Measurements from ENCODE around the gene YBX2.

YBX2 gene

DNA sequence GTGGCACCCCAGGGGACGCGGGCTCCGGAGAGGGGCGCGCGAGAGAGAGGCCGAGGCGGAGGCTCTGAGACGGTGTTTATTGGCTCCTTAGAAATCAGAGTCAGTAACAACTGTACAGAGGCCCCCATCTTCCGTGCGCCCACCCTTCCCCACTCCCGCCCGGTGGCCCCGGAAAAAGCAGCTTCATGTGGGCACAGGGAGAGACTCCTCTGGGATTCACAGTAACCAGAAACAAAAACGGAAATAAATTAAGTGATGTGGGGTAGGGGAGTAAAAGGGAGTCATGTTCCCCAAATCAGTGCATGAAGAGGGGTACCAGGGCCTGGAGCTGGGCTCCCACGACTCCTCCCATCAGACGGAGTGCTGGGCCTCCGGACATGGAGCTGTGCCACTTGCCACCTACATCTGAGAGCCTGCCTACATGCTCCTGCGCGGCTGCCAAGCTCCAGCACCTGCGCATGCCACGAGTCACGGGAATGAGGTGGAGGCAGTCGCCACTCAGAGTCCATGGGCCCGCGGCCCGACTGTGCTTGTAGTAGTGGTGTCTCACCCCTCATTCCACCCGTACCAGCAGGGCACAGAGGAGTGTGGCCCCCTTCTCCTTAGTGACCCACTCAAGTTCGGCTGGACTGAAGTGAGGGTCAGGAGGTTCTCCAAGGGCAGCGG is 21.3 kb upstream of the YBX2 start:
- in situ Hi-C loops (cut with HindIII; ENCODE audit: low sequenced_read_pairs) = no loop called here
- no peak for DNase-seq (ENCODE audit: low read depth)
- TF ChIP-seq, protein P1, sequence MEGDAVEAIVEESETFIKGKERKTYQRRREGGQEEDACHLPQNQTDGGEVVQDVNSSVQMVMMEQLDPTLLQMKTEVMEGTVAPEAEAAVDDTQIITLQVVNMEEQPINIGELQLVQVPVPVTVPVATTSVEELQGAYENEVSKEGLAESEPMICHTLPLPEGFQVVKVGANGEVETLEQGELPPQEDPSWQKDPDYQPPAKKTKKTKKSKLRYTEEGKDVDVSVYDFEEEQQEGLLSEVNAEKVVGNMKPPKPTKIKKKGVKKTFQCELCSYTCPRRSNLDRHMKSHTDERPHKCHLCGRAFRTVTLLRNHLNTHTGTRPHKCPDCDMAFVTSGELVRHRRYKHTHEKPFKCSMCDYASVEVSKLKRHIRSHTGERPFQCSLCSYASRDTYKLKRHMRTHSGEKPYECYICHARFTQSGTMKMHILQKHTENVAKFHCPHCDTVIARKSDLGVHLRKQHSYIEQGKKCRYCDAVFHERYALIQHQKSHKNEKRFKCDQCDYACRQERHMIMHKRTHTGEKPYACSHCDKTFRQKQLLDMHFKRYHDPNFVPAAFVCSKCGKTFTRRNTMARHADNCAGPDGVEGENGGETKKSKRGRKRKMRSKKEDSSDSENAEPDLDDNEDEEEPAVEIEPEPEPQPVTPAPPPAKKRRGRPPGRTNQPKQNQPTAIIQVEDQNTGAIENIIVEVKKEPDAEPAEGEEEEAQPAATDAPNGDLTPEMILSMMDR (IDR thresholded peaks at IDR 0.05; ENCODE audit: low read depth, low read length, missing control alignments) = no peak
- H3K4me3 ChIP-seq (ENCODE audit: low read depth, low read length) = peak overlapping the region; percentile 87

DNA sequence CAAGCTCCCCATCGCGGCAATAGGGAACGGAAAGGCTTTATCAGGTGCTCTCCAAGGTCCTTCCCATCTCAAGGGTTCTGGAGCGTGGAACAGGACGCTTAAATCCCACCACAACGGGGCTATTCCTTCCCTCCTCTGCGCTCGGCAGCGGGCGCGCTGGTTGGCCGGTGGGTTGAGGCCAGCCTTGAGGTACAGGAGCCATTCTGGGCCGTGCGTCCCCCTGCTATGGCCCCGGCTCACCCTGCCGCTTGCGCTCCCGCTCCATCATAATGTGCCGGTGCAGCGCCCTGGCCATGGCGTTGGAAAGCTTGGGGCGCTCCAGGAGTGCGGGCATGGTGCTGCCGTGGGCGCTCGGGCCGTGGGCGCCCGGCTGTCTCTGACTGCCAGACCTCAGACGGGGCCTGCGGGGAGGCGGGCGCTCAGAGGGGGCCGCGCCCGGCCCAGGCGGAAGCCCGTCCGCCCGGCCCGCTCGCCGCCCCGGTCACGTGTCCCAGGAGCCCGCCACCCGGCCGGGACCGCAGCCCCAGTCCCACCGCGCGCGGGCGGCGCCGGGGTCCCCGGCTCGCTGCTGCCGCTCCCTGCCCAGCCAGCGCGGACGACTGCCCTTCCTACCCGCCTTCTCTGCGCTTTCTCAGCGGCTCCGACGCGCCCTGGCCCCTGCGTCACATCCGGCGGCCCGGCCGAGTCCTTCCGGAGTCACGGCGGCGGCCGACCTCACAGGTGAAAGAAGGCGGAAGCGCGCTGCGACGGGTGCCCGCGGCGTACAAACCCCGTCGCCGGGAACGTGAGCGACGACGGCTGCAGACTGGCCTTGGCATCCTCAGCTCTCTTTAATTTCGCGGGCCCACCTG is 20.5 kb upstream of the YBX2 start, which contains the start of gene GPS2:
TSS of gene GPS2 (minus strand) at position 642 of the 851 bp plus-strand sequence. CDS start at position 334, 308 bp downstream.
- DNase-seq (ENCODE audit: low read depth) = no peak
- peak within 1 kb of the TSS; percentile 87 for H3K4me3 ChIP-seq (ENCODE audit: low read depth, low read length)
- TF ChIP-seq, protein P1 (IDR thresholded peaks at IDR 0.05; ENCODE audit: low read depth, low read length, missing control alignments) = no peak
- in situ Hi-C loops (cut with HindIII; ENCODE audit: low sequenced_read_pairs) = no loop called here

DNA sequence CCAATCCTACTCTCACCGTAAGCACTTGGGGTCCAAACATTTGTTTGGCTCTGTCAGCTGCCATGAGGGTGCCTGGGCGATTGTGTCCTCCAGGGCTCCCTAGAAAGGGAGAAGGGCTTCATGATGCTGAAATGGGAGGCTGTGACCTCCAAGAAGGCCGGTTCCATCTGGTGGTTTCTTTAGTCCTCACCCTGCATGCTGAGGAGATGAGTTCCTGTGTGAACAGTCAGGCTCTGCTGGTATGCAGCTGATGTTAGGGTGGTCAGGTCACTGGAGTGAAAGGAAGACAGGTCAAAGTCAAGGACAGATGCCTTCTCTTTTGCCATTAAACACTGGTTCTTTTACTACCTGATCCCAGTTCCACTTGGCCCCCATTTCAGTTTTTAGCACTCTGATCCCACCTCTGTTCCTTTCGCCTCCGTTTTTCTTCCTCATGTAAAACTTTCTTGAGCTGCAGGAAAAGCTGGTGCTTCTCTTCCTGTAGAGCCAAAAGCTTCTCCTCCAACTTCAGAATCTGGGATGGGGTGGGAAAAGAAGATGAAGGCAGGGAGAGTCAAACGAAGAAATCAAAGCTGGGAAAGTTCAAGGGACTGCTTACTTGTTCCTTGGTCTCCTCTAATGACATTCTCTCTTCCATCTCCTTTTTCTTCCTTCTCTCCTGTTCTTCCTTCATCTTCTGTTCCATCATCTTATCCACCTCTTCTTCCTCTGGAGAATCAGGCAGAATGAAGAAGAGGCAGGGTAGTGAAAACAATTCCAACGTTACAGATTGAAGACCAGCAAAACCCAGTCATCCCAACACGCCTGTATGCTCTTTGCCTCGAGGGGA is 19.7 kb upstream of the YBX2 start:
- H3K4me3 ChIP-seq (ENCODE audit: low read depth, low read length) = peak overlapping the region; percentile 87
- no peak for DNase-seq (ENCODE audit: low read depth)
- TF ChIP-seq, protein P1 (IDR thresholded peaks at IDR 0.05; ENCODE audit: low read depth, low read length, missing control alignments) = no peak
- in situ Hi-C loops (cut with HindIII; ENCODE audit: low sequenced_read_pairs) = no loop called here

DNA sequence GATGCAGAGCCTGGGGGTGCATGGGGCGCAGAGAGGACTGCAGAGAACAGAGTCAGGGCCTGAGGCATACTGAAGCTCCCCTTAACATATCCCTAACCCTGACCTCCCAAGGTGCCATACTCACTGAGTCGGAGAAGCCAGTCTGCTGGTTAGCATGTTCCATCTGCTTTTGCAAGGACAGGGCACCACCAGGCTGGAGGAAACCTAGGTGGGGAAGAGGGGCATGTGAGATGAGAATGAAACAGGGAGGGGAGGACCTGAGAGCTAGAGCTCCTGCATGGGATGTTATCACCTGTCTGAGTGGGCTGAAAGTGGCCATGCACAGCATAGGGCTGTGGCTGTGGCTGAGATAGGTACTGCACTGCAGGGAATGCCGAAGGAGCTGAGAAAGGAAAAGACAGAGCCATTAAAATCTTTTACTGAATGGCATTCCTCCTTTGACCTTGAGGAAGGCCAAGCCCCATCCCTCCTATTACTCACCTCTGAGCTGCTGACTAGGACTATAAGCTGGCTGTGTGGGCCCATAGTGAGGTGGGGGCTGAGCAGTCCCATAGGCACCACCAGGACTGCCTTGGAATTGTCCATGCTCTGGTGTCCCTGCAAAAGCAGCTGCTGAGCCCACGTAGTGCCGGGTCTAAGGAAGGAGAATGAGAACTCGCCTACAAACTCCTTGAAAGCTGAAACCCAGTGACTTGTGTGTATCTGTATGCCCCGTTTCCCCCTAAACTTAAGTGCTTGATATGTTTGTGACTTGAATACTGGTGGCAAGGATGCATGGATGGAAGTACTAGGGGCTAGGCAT is 18.9 kb upstream of the YBX2 start:
- no peak overlapping the region for H3K4me3 ChIP-seq (ENCODE audit: low read depth, low read length)
- DNase-seq (ENCODE audit: low read depth) = no peak
- in situ Hi-C loops (cut with HindIII; ENCODE audit: low sequenced_read_pairs) = no loop called here

DNA sequence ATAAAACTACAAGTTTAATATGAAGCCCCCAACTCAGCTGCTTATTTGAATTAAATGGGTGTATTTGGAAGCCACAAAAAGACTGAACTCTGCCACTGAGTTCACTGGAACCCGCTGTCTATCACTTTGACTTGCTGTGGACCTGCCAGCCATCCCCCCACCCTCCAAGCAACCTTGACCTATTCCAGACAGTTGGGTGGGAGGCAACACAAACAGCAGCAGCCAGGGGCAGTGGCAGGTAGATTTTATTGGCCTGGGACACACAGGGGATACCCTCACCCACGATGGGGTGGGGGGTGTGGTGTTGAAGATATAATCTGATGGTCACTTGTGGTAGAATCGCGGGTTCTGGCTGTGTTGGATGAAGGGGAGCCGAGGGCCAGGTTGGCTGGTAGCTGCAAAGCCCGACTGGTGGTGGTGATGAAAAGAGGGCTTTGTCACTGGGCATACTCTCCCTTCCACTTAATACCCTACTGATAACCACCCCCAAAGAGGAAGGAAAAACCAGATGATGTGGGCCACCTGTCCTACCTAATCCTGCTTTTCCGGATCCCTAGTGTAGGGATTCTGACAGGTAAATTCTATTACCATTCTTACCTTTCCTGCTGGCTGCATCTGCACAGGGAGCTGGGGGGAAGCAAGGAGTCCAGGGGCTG is 18.1 kb upstream of the YBX2 start:
- in situ Hi-C loops (cut with HindIII; ENCODE audit: low sequenced_read_pairs) = no loop called here
- no peak for DNase-seq (ENCODE audit: low read depth)
- TF ChIP-seq, protein P1 (IDR thresholded peaks at IDR 0.05; ENCODE audit: low read depth, low read length, missing control alignments) = no peak
- H3K4me3 ChIP-seq (ENCODE audit: low read depth, low read length) = no peak overlapping the region

More for the DNA sequence above, 18.9 kb upstream of the YBX2 start:
- TF ChIP-seq, protein P1 (IDR thresholded peaks at IDR 0.05; ENCODE audit: low read depth, low read length, missing control alignments) = peak; percentile 9
